GM12878 (cell line): ENCODE data around the gene CDC42BPB. TPM values are rescaled to one million over a fixed set of nuclear protein-coding genes. Genes with fewer than 3 reads are reported as not detected.

Experiments
- BRCA1 ChIP-seq: IDR thresholded peaks from 2 replicates; pipeline ENCODE4 v1.6.1; 2011; ENCODE audit warnings: low read depth, low read length, improper control_type of control experiment
- CHD1 ChIP-seq: IDR thresholded peaks from 2 replicates; pipeline ENCODE4 v1.6.1; 2012; ENCODE audit warnings: low read depth, low read length, improper control_type of control experiment
- DPF2 ChIP-seq: fragments of 450-650 bp; IDR thresholded peaks from 2 replicates; pipeline ENCODE4 v1.6.1; 2017; ENCODE audit warnings: mild to moderate bottlenecking
- EGR1 ChIP-seq, 2 experiments: IDR thresholded peaks; 1 replicate in 1 of 2; 2 replicates in 1 of 2; pipeline ENCODE4 v1.6.1; 2011 to 2012; ENCODE audit warnings: low read depth in 2 of 2, low read length in 2 of 2, borderline replicate concordance in 1 of 2, mild to moderate bottlenecking in 1 of 2, moderate library complexity in 1 of 2
- ESRRA ChIP-seq: IDR thresholded peaks from 2 replicates; pipeline ENCODE4 v1.6.1; 2012; ENCODE audit warnings: mild to moderate bottlenecking, low read length, improper control_type of control experiment
- HCFC1 ChIP-seq: fragments of 150-350 bp; IDR thresholded peaks from 2 replicates; pipeline ENCODE4 v1.6.1; 2014; ENCODE audit warnings: low read length
- HDAC6 ChIP-seq: fragments of 200-600 bp; sonication (generic); IDR thresholded peaks from one replicate; pipeline ENCODE4 v1.8.0; 2017; ENCODE audit warnings: antibody characterized with exemption; ENCODE audit not compliant: unreplicated experiment
- KAT2A ChIP-seq: conservative IDR thresholded peaks from 2 replicates; pipeline ENCODE4 v1.6.1; 2011; ENCODE audit warnings: low read depth, low read length; ENCODE audit not compliant: control insufficient read depth
- MTA2 ChIP-seq: fragments of 450-650 bp; IDR thresholded peaks from 2 replicates; pipeline ENCODE4 v1.6.1; 2016; ENCODE audit warnings: low read depth, mild to moderate bottlenecking, moderate library complexity
- NBN ChIP-seq: fragments of 450-650 bp; IDR thresholded peaks from 2 replicates; pipeline ENCODE4 v1.6.1; 2016
- POLR2AphosphoS2 ChIP-seq: IDR thresholded peaks from 2 replicates; pipeline ENCODE4 v1.6.1; 2011; ENCODE audit warnings: low read depth, mild to moderate bottlenecking, low read length, improper control_type of control experiment, moderate library complexity
- RAD21 ChIP-seq: IDR thresholded peaks from 2 replicates; pipeline ENCODE4 v1.6.1; 2011; ENCODE audit warnings: mild to moderate bottlenecking, low read depth, low read length, moderate library complexity; ENCODE audit not compliant: insufficient read depth
- STAT1 ChIP-seq: fragments of 450-650 bp; conservative IDR thresholded peaks from 2 replicates; pipeline ENCODE4 v1.6.1; 2014; ENCODE audit warnings: antibody characterized with exemption, mild to moderate bottlenecking
- SUPT20H ChIP-seq: IDR thresholded peaks from 2 replicates; pipeline ENCODE4 v1.6.1; 2011; ENCODE audit warnings: low read depth, mild to moderate bottlenecking, low read length, moderate library complexity, borderline replicate concordance; ENCODE audit not compliant: control insufficient read depth
- SUZ12 ChIP-seq: fragments of 200-600 bp; sonication (generic); IDR thresholded peaks from one replicate; pipeline ENCODE4 v1.6.1; 2018; ENCODE audit warnings: antibody characterized with exemption, mild to moderate bottlenecking; ENCODE audit not compliant: unreplicated experiment
- polyA plus RNA-seq, 11 experiments: library from polyadenylated mRNA; depleted of rRNA in 4 of 11; unstranded in 6 of 11; stranded (reverse) in 5 of 11; fragments of >200 nt; fragmentation: Nextera tagmentation in 4 of 11; fragmentation: Illumina TruSeq in 1 of 11; extraction: Ambion mirVana in 4 of 11; extraction: Trizol in 1 of 11; gene quantifications; 1 replicate in 1 of 11; 2 replicates in 10 of 11; pipeline versions ENCODE4 v1.2.1 to v1.2.3, GENCODE V29; 2011 to 2016; ENCODE audit warnings: inconsistent platforms in 2 of 11, missing spikeins in 2 of 11, low read depth in 1 of 11
- total RNA-seq, 4 experiments: library from RNA; depleted of rRNA in 3 of 4; stranded (reverse); fragments of >200 nt in 3 of 4; fragmentation: Illumina TruSeq in 1 of 4; extraction: Trizol in 1 of 4; gene quantifications; 2 replicates each; pipeline versions ENCODE4 v1.2.1 to v1.2.3, GENCODE V29; 2013 to 2021
- TF ChIP-seq, protein P1 (sequence below): fragments of 450-650 bp; IDR thresholded peaks from 2 replicates; pipeline ENCODE4 v1.6.1; 2017; ENCODE audit warnings: mild to moderate bottlenecking, moderate library complexity
- TF ChIP-seq, protein P2 (sequence below): fragments of 450-650 bp; IDR thresholded peaks from 2 replicates; pipeline ENCODE4 v1.6.1; 2017; ENCODE audit warnings: antibody characterized with exemption, mild to moderate bottlenecking, moderate library complexity
- TF ChIP-seq, protein P3 (sequence below): fragments of 150-350 bp; IDR thresholded peaks from 2 replicates; pipeline ENCODE4 v1.6.1; 2016; ENCODE audit warnings: low read depth, low read length
- TF ChIP-seq, protein P4 (sequence below), 3 experiments: IDR thresholded peaks in 2 of 3; conservative IDR thresholded peaks in 1 of 3; 2 replicates each; pipeline ENCODE4 v1.5.1; 2011; ENCODE audit warnings: low read depth in 3 of 3, low read length in 3 of 3, mild to moderate bottlenecking in 3 of 3, control low read depth in 2 of 3, moderate library complexity in 2 of 3, inconsistent platforms in 1 of 3, mixed read lengths in 1 of 3; ENCODE audit not compliant: control insufficient read depth in 2 of 3, insufficient read depth in 1 of 3; ENCODE audit errors: extremely low read depth in 1 of 3

The CDC42BPB gene
- total and polyA plus RNA-seq, 10 of the 15 experiments (the other 5 are each of a cell fraction or from before 2014, with no cell fraction given) = 0.42 to 22.1 (median 13.3) TPM

DNA sequence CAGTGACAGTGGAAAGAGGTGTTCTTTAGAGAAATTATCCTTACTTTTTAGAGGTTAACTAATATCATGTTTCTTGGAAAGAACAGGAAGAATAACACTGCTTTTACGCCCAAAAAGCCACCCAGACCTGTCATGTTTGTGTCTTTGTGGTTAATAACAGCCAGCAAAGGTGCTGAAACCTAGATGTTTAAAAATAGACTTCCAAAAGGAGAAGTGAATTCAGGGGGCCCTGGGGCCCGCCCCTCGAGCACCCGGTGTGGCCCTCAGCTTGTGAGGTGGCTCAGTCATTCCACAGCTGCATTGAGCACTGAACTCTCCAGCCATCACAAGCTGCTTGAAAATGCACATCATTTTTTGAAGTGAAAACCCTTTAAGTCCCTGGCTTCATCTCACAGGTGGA lies 155.7 kb downstream of the CDC42BPB start (continued):
- TF ChIP-seq, protein P1, sequence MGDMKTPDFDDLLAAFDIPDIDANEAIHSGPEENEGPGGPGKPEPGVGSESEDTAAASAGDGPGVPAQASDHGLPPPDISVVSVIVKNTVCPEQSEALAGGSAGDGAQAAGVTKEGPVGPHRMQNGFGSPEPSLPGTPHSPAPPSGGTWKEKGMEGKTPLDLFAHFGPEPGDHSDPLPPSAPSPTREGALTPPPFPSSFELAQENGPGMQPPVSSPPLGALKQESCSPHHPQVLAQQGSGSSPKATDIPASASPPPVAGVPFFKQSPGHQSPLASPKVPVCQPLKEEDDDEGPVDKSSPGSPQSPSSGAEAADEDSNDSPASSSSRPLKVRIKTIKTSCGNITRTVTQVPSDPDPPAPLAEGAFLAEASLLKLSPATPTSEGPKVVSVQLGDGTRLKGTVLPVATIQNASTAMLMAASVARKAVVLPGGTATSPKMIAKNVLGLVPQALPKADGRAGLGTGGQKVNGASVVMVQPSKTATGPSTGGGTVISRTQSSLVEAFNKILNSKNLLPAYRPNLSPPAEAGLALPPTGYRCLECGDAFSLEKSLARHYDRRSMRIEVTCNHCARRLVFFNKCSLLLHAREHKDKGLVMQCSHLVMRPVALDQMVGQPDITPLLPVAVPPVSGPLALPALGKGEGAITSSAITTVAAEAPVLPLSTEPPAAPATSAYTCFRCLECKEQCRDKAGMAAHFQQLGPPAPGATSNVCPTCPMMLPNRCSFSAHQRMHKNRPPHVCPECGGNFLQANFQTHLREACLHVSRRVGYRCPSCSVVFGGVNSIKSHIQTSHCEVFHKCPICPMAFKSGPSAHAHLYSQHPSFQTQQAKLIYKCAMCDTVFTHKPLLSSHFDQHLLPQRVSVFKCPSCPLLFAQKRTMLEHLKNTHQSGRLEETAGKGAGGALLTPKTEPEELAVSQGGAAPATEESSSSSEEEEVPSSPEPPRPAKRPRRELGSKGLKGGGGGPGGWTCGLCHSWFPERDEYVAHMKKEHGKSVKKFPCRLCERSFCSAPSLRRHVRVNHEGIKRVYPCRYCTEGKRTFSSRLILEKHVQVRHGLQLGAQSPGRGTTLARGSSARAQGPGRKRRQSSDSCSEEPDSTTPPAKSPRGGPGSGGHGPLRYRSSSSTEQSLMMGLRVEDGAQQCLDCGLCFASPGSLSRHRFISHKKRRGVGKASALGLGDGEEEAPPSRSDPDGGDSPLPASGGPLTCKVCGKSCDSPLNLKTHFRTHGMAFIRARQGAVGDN = no peak
- no peak; the same call in 1 of the 2 replicates for TF ChIP-seq STAT1
- no peak for TF ChIP-seq ESRRA
- TF ChIP-seq RAD21 = no peak
- peak; percentile 93 for TF ChIP-seq MTA2
- TF ChIP-seq HDAC6 = no peak
- TF ChIP-seq BRCA1 = no peak
- TF ChIP-seq SUPT20H = no peak
- TF ChIP-seq, protein P2, sequence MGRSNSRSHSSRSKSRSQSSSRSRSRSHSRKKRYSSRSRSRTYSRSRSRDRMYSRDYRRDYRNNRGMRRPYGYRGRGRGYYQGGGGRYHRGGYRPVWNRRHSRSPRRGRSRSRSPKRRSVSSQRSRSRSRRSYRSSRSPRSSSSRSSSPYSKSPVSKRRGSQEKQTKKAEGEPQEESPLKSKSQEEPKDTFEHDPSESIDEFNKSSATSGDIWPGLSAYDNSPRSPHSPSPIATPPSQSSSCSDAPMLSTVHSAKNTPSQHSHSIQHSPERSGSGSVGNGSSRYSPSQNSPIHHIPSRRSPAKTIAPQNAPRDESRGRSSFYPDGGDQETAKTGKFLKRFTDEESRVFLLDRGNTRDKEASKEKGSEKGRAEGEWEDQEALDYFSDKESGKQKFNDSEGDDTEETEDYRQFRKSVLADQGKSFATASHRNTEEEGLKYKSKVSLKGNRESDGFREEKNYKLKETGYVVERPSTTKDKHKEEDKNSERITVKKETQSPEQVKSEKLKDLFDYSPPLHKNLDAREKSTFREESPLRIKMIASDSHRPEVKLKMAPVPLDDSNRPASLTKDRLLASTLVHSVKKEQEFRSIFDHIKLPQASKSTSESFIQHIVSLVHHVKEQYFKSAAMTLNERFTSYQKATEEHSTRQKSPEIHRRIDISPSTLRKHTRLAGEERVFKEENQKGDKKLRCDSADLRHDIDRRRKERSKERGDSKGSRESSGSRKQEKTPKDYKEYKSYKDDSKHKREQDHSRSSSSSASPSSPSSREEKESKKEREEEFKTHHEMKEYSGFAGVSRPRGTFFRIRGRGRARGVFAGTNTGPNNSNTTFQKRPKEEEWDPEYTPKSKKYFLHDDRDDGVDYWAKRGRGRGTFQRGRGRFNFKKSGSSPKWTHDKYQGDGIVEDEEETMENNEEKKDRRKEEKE = no peak
- TF ChIP-seq DPF2 = peak; percentile 86; the same call in 1 of the 2 replicates
- peak; percentile 62; the same call in 1 of the 2 replicates for TF ChIP-seq NBN
- no peak for TF ChIP-seq POLR2AphosphoS2
- TF ChIP-seq HCFC1 = no peak
- TF ChIP-seq, protein P3, sequence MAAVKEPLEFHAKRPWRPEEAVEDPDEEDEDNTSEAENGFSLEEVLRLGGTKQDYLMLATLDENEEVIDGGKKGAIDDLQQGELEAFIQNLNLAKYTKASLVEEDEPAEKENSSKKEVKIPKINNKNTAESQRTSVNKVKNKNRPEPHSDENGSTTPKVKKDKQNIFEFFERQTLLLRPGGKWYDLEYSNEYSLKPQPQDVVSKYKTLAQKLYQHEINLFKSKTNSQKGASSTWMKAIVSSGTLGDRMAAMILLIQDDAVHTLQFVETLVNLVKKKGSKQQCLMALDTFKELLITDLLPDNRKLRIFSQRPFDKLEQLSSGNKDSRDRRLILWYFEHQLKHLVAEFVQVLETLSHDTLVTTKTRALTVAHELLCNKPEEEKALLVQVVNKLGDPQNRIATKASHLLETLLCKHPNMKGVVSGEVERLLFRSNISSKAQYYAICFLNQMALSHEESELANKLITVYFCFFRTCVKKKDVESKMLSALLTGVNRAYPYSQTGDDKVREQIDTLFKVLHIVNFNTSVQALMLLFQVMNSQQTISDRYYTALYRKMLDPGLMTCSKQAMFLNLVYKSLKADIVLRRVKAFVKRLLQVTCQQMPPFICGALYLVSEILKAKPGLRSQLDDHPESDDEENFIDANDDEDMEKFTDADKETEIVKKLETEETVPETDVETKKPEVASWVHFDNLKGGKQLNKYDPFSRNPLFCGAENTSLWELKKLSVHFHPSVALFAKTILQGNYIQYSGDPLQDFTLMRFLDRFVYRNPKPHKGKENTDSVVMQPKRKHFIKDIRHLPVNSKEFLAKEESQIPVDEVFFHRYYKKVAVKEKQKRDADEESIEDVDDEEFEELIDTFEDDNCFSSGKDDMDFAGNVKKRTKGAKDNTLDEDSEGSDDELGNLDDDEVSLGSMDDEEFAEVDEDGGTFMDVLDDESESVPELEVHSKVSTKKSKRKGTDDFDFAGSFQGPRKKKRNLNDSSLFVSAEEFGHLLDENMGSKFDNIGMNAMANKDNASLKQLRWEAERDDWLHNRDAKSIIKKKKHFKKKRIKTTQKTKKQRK = no peak
- TF ChIP-seq SUZ12 = no peak
- TF ChIP-seq EGR1 (IDR thresholded peaks at IDR 0.05; ENCODE audit: borderline replicate concordance in 1 of 2, low read depth in 2 of 2, low read length in 2 of 2) = no peak
- TF ChIP-seq, protein P4, sequence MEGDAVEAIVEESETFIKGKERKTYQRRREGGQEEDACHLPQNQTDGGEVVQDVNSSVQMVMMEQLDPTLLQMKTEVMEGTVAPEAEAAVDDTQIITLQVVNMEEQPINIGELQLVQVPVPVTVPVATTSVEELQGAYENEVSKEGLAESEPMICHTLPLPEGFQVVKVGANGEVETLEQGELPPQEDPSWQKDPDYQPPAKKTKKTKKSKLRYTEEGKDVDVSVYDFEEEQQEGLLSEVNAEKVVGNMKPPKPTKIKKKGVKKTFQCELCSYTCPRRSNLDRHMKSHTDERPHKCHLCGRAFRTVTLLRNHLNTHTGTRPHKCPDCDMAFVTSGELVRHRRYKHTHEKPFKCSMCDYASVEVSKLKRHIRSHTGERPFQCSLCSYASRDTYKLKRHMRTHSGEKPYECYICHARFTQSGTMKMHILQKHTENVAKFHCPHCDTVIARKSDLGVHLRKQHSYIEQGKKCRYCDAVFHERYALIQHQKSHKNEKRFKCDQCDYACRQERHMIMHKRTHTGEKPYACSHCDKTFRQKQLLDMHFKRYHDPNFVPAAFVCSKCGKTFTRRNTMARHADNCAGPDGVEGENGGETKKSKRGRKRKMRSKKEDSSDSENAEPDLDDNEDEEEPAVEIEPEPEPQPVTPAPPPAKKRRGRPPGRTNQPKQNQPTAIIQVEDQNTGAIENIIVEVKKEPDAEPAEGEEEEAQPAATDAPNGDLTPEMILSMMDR (IDR thresholded peaks at IDR 0.05 in 2 of 3, conservative IDR thresholded peaks at IDR 0.05 in 1 of 3; ENCODE audit: control insufficient read depth in 2 of 3, extremely low read depth in 1 of 3, insufficient read depth in 1 of 3, low read depth in 3 of 3, low read length in 3 of 3) = no peak
- TF ChIP-seq KAT2A = no peak
- TF ChIP-seq CHD1 = no peak
